ENCODE measurements around the gene ATP9B. TPM values are rescaled to one million over a fixed set of nuclear protein-coding genes. Genes with fewer than 3 reads are reported as not detected.

ATP9B gene
- total RNA-seq, 1 donor from 2014 or later, result 10.8 TPM

GRCh38 chr18:79195716-79196683 lies 126.8 kb downstream of the ATP9B start:
- FAIRE-seq (no peak), DNase-seq (ENCODE audit: low read depth) (no peak)
- TF ChIP-seq CTCF (IDR thresholded peaks at IDR 0.05; ENCODE audit: insufficient read depth, low read length, severe bottlenecking), result no peak
- no peaks in the 10 kb centered on the region for H3K36me3 ChIP-seq (ENCODE audit: control insufficient read depth, insufficient read depth, low read length)
- H3K4me3 ChIP-seq (ENCODE audit: low read depth, low read length), result no peak overlapping the region
- no peaks in the 10 kb centered on the region for H3K27me3 ChIP-seq (ENCODE audit: control insufficient read depth, insufficient read depth, low read length)

DNA sequence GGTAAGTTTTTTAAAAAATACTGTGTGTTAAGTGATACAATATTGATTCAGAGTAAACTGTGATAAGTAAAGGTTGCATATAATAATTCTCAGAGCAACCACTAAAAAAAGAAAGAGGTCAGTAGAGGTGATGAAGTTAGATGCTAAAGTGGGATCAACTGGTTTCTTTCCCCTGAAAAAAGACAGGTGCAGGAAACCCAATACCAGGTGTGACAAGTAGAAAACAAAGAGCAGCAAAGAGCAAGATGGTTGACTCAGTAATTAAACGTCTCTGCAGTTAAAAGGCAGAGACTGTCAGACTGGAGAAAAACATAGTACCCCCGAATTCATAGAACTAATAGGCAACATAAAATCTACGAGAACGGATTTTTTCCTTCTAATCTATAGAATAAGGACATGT lies 128.3 kb downstream of the ATP9B start:
- no peak for FAIRE-seq
- Histone ChIP-seq H3K27me3 (ENCODE audit: control insufficient read depth, insufficient read depth, low read length) (no peaks in the 10 kb centered on the region), H3K4me3 (ENCODE audit: low read depth, low read length) (no peak overlapping the region), H3K36me3 (ENCODE audit: control insufficient read depth, insufficient read depth, low read length) (no peaks in the 10 kb centered on the region)
- no peak for DNase-seq (ENCODE audit: low read depth)
- TF ChIP-seq CTCF (IDR thresholded peaks at IDR 0.05; ENCODE audit: insufficient read depth, low read length, severe bottlenecking), result no peak

DNA sequence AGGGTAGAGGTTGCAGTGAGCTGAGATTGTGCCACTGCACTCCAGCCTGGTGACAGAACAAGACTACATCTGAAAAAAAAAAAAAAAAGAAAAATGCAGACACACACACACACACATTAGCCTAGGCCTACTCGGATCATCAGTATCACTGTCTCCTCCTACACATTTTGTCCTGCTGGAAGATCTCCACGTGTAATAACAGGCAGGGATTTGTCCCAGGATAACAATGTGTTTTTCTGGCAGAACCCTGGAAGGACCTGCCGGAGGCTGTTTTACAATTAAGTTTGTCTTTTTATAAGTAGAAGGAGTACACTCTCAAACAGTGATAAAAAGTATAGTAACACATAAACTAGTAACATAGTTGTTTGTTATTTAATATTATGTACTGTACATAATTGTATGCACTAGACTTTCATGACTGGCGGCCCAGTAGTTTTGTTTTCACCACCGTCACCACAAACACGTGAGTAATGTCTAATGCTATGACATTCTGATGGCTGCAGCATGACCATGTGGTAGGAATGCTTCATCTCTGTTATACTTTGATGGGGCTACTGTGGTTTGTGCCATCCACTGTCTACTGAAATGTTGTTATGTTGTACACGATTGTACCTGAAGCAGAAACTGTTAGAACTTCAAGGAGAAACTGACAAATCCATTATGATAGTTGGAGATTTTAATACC lies 130.6 kb downstream of the ATP9B start:
- DNase-seq (ENCODE audit: low read depth), result peak; percentile 55
- no peak for TF ChIP-seq CTCF (IDR thresholded peaks at IDR 0.05; ENCODE audit: insufficient read depth, low read length, severe bottlenecking)
- Histone ChIP-seq H3K36me3 (ENCODE audit: control insufficient read depth, insufficient read depth, low read length) (no peaks in the 10 kb centered on the region), H3K27me3 (ENCODE audit: control insufficient read depth, insufficient read depth, low read length) (no peaks in the 10 kb centered on the region), H3K4me3 (ENCODE audit: low read depth, low read length) (no peak overlapping the region)
- no peak for FAIRE-seq

DNA sequence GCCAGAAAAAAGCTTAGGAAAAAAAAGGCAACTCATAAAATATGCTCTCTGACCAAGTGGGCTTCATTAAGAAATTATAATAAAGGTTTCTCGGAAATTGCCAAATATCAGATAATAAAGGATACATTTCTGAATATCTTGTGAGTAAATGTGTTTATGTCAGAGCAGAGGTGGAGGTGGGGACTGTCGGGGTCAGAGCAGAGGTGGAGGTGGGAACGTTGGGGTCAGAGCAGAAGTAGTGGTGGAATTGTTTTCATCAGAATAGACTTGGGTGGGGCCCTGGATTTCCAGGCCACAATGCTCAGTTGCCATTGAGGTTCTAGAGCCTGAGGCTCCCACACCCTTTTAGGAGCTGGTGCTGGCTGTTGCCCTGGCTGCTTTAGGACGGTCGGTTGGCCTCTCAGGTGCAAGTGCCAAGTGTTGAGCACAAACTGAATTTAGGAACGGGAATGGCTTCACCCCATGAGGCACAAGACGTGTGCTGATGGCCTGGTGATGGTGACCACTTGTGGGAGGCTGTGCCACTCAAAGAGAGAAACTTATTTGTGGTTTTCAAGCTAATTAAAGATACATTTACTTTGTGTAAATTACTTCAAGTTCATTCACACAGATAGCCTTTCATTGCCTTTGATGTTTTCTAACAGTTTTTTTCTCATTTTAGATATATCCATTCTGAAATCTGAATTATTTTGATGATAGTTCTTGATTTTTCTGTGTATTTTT lies 131.5 kb downstream of the ATP9B start:
- no peak overlapping the region for H3K4me3 ChIP-seq (ENCODE audit: low read depth, low read length)
- no peak for TF ChIP-seq CTCF (IDR thresholded peaks at IDR 0.05; ENCODE audit: insufficient read depth, low read length, severe bottlenecking)
- peak; percentile 8 for DNase-seq (ENCODE audit: low read depth)
- no peaks in the 10 kb centered on the region for H3K27me3 ChIP-seq (ENCODE audit: control insufficient read depth, insufficient read depth, low read length)
- H3K36me3 ChIP-seq (ENCODE audit: control insufficient read depth, insufficient read depth, low read length), result no peaks in the 10 kb centered on the region
- FAIRE-seq, result peak; percentile 100

DNA sequence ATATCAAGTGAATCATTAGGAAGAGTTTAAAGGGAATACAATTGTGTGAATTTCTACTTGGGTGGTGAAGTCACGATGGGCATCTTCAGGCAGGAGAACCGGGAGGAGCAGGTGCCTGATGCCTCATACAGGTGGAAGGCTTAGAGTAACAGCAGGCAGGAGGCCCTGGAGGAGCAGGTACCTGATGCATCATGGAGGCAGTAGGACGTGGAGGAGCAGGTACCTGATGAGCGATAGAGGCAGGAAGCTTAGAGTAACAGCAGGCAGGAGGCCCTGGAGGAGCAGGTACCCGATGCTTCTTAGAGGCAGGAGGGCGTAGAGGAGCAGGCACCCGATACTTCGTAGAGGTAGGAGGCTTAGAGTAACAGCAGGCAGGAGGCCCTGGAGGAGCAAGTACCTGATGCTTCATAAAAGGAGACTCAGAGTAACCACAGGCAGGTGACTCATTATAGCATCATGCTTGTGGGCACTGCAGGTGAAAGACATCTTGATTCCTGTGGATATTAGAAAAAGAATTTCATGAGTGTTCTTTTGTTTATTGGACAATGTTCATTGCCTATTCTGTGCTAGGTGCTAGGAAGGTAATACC lies 133.9 kb downstream of the ATP9B start:
- FAIRE-seq, result peak; percentile 87
- peak; percentile 93 for DNase-seq (ENCODE audit: low read depth)
- Histone ChIP-seq H3K36me3 (ENCODE audit: control insufficient read depth, insufficient read depth, low read length) (peaks cover 3% of the 10 kb centered on the region), H3K4me3 (ENCODE audit: low read depth, low read length) (no peak overlapping the region), H3K27me3 (ENCODE audit: control insufficient read depth, insufficient read depth, low read length) (no peaks in the 10 kb centered on the region)
- TF ChIP-seq CTCF (IDR thresholded peaks at IDR 0.05; ENCODE audit: insufficient read depth, low read length, severe bottlenecking), result no peak
